Measurements from ENCODE around the gene FRS2. TPM values are rescaled to one million over a fixed set of nuclear protein-coding genes. Genes with fewer than 3 reads are reported as not detected.
A peak's percentile ranks its signal among the peaks of the same experiment; 100 is the strongest.

FRS2 gene
- total and polyA plus RNA-seq, 8 donors, result 2.0 to 71.0 (median 12.1) TPM

DNA sequence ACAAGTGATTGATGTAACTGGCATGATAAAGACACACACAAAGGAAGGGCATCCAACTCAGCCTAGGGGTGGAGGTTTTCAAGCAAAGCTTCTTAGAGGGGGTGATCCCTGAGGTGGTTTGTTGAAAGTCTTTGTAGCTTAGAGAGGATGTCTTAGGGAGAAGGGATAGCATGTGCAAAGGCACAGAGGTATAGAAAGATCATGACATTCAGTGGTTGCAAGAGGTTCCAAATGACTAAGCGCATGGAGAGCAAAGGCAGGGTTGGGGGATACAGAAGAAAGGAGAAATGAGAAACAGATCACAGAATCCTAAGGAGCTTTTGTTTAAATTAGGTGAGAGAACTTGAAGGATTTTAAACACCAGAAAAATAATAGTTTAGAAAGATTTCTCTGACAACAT lies 109.9 kb downstream of the FRS2 start:
- DNase-seq, result no peak
- no peak overlapping the region for H3K27ac ChIP-seq
- 93 to 100% (median 97%) methylated on average over 1 of the region's 1 CpG for WGBS, 5 donors
- TF ChIP-seq, protein P1, sequence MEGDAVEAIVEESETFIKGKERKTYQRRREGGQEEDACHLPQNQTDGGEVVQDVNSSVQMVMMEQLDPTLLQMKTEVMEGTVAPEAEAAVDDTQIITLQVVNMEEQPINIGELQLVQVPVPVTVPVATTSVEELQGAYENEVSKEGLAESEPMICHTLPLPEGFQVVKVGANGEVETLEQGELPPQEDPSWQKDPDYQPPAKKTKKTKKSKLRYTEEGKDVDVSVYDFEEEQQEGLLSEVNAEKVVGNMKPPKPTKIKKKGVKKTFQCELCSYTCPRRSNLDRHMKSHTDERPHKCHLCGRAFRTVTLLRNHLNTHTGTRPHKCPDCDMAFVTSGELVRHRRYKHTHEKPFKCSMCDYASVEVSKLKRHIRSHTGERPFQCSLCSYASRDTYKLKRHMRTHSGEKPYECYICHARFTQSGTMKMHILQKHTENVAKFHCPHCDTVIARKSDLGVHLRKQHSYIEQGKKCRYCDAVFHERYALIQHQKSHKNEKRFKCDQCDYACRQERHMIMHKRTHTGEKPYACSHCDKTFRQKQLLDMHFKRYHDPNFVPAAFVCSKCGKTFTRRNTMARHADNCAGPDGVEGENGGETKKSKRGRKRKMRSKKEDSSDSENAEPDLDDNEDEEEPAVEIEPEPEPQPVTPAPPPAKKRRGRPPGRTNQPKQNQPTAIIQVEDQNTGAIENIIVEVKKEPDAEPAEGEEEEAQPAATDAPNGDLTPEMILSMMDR (IDR thresholded peaks at IDR 0.05), result no peak
- no peak for TF ChIP-seq POLR2A (IDR thresholded peaks at IDR 0.05)
- TF ChIP-seq POLR2AphosphoS5 (IDR thresholded peaks at IDR 0.05), result no peak
- no peak for TF ChIP-seq EP300 (IDR thresholded peaks at IDR 0.05)
- H3K9me3 ChIP-seq, result no peaks in the 10 kb centered on the region
- H3K4me1 ChIP-seq, result peaks cover 0 to 6% (median 0%) of the 10 kb centered on the region in 4 donors
- H3K4me3 ChIP-seq, result no peak overlapping the region
- peaks cover 0 to 11% (median 6%) of the 10 kb centered on the region in 4 donors for H3K36me3 ChIP-seq
- H3K27me3 ChIP-seq, result no peaks in the 10 kb centered on the region
- intact Hi-C loops (cut with DNase I; ENCODE audit: low total_unique reads), result loop anchor here (10.0 kb wide), 1 partner anchor 295 kb away; no protein-coding TSS in a partner anchor

DNA sequence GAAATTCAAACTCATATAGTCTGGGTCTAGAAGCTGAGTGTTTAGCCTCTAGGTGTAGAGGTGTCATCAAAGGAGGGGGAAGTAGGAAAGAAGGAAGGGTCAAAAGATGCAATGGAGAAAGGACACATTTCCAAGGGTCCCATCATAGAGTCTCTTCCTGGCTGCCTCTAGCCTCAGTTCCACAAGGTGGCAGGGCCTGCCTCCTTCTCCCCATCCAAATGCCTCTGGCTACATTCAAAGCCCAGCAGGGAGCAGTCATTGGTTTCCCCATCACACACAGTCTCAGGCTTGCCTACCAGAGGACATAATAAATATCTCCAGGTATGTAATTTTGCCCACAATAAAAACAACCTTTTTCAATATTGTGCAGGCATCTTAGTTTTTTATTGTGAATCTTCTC lies 113.0 kb downstream of the FRS2 start:
- no peaks in the 10 kb centered on the region for H3K9me3 ChIP-seq
- DNase-seq, result peak in 1 of 2 donors; percentile 19
- H3K4me3 ChIP-seq, result no peak overlapping the region
- no peak overlapping the region for H3K27ac ChIP-seq
- intact Hi-C loops (cut with DNase I; ENCODE audit: low total_unique reads), result loop anchor here (10.0 kb wide), 1 partner anchor 298 kb away; no protein-coding TSS in a partner anchor
- H3K27me3 ChIP-seq, result no peaks in the 10 kb centered on the region
- TF ChIP-seq POLR2A (IDR thresholded peaks at IDR 0.05), result no peak
- H3K4me1 ChIP-seq, result peaks cover 6 to 21% (median 11%) of the 10 kb centered on the region in 4 donors
- peaks cover 12 to 17% (median 16%) of the 10 kb centered on the region in 4 donors for H3K36me3 ChIP-seq

DNA sequence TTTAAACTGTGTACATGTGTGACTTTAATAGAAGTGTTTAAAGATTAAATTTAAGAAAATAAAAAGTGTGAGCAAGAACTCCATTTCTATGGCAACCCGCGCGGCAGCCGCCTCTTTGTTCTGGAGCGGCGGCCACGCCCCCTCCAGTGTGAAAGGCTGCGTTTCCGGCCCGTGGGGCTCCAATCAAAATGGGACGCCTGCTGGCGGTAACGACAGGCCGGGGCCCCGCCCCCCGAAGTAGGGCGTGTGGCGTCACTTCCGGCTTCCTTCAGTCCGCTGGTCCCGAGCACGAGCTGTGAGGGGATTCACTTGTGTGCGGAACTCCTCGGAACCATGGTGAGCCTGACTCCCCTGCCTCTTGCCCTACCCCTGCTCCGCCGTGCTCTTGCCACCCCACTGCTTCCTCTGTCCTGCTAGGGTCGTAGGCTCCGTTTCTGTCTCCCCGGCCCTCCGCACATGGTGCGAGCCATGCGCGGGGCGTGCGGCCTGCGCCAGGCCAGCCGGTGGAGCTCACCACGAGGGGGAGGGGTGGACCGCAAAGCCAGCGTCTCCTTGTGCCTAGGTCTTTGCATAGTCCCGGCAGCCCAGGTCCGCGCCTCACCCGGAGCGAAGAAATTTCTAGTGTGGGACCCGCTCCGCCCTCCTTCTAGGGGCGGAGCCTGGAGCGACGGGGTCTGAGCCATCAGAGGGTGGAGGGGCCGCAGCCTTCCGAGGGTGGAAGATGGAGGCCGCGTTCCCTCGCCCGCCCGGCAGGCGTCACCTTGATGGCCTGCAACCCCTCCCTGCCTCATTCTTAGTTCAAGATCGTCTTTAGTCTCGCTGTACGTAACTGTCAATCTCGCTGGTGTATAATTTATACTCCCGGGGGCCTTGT lies 115.2 kb downstream of the FRS2 start, which contains the start of gene CCT2:
CCT2 (plus strand) TSS at position 271 of the 874 bp plus-strand sequence; CDS start at position 334, 63 bp downstream.
- peaks cover 6 to 21% (median 11%) of the 10 kb centered on the region in 4 donors for H3K4me1 ChIP-seq
- H3K36me3 ChIP-seq, result peaks cover 32 to 39% (median 38%) of the 10 kb centered on the region in 4 donors
- peak within 1 kb of the TSS; percentile 84 to 100 (median 92) for H3K4me3 ChIP-seq
- peak within 1 kb of the TSS; percentile 80 to 94 (median 89) for H3K27ac ChIP-seq
- H3K9me3 ChIP-seq, result no peaks in the 10 kb centered on the region
- TF ChIP-seq POLR2AphosphoS5 (IDR thresholded peaks at IDR 0.05) (peak; percentile 68 to 94 (median 87)), POLR2A (IDR thresholded peaks at IDR 0.05) (no peak)
- TF ChIP-seq, protein P1 (IDR thresholded peaks at IDR 0.05), result peak in 2 of 7 experiments; percentile 6 to 16
- 0 to 1% (median 0%) methylated on average over 43 to 63 of the region's 63 CpGs for WGBS, 5 donors
- DNase-seq, result peak; percentile 98 to 99
- no peaks in the 10 kb centered on the region for H3K27me3 ChIP-seq
- intact Hi-C loops (cut with DNase I; ENCODE audit: low total_unique reads), result loop anchor here (10.0 kb wide), 1 partner anchor 301 kb away; no protein-coding TSS in a partner anchor

DNA sequence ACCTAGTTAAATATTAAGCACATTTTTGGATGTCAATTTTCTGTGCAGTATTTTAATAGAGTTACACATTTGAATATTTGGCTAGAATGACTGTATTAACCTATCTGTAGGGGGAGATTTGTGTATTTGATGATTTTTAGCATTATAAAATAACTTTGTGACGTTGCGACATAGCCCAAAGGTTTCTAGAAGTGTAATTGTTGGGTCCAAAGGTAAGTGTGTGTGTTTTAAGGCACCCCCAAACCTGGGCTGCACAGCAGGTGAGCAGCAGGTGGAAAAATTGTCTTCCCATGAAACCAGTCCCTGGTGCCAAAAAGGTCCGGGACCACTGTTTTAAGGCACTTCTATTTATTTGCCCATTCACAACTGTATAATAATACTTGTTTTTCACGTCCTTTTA lies 118.3 kb downstream of the FRS2 start:
- Histone ChIP-seq H3K27me3 (no peaks in the 10 kb centered on the region), H3K27ac (no peak overlapping the region), H3K9me3 (no peaks in the 10 kb centered on the region), H3K4me3 (no peak overlapping the region), H3K36me3 (peaks cover 60 to 70% (median 69%) of the 10 kb centered on the region in 4 donors), H3K4me1 (peaks cover 6 to 21% (median 11%) of the 10 kb centered on the region in 4 donors)
- DNase-seq, result no peak
- WGBS, 5 donors, result 89 to 96% (median 90%) methylated on average over 4 of the region's 4 CpGs
- intact Hi-C loops (cut with DNase I; ENCODE audit: low total_unique reads), result loop anchor here (10.0 kb wide), 1 partner anchor 304 kb away; no protein-coding TSS in a partner anchor
- no peak for TF ChIP-seq POLR2A (IDR thresholded peaks at IDR 0.05)
- TF ChIP-seq EP300 (IDR thresholded peaks at IDR 0.05), result no peak
- no peak for TF ChIP-seq POLR2AphosphoS5 (IDR thresholded peaks at IDR 0.05)
- TF ChIP-seq, protein P1 (IDR thresholded peaks at IDR 0.05), result no peak
